Activated naive CD4-positive, alpha-beta T cell treated with anti-CD3 and anti-CD28 coated beads, Interleukin-2, amount 50 U/mL, for 16 hours (primary cell): ENCODE measurements around the gene KCNK5.

Source experiments
- DNase-seq: peaks from one replicate; pipeline ENCODE4 v3.0.0-alpha.2; 2020

KCNK5 gene

GRCh38 chr6:39214846-39215639 is 14.2 kb downstream of the KCNK5 start:
- no peak for DNase-seq

GRCh38 chr6:39214120-39214813 is 15.0 kb downstream of the KCNK5 start:
- DNase-seq, result no peak

DNA sequence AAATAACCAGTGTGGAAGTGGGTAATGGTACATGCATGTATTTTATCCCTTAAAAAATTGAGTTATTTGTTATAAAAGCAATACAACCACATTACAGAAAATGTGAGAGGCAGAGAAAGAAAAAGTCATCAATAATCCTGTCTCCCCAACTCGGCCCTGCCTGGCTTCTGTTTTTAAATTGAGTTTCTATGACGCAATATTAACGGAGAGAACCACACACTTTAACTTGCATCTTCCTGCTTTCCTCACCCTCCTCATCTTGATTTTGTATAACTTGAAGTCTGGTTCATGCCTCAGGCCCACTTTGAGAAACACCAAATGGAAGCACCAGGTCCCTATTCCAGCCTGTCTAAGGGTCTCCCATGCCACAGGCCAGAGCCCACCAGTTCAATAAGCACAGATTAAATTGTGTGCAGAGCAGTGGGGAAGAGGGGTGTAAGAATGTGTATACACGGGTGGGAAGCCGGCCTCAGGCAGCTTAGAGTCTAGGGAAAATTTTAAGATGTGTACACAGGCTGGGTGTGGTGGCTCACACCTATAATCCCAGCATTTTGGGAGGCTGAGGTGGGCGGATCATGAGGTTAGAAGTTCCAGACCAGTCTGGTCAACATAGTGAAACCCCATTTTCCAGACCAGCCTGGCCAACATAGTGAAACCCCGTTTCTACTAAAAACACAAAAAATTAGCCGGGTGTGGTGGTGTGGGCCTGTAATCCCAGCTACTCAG is 15.9 kb downstream of the KCNK5 start:
- DNase-seq, result no peak

- no peak for DNase-seq
Observed at GRCh38 chr6:39211183-39211582, 18.1 kb downstream of the KCNK5 start.

- DNase-seq, result no peak
Observed at GRCh38 chr6:39210450-39210849, 18.8 kb downstream of the KCNK5 start.

GRCh38 chr6:39209911-39210310 is 19.4 kb downstream of the KCNK5 start:
- DNase-seq, result no peak

DNA sequence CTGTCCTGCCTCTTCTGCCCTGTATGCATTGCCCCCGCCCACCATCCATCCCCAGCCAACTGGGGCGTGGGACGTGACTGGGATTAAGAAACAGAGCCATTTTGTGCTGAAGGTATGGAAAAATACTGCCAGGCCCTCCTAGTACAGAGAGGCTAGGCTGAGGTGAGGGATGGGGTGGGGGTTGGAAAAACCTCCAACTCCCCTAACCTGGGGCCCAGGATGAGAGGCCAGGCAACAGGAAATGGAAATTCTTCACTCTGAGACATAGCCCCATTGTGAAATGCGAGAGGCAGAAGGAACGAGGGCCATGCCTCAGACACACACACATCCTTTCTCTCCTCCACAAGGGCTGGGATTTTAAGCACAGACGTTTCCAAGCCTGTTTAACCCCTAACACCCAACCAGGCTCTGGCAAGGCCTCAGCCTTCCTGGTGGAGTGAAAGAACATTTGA is 19.9 kb downstream of the KCNK5 start:
- no peak for DNase-seq

- DNase-seq, result no peak
Observed at GRCh38 chr6:39208223-39208739, 21.0 kb downstream of the KCNK5 start.

DNA sequence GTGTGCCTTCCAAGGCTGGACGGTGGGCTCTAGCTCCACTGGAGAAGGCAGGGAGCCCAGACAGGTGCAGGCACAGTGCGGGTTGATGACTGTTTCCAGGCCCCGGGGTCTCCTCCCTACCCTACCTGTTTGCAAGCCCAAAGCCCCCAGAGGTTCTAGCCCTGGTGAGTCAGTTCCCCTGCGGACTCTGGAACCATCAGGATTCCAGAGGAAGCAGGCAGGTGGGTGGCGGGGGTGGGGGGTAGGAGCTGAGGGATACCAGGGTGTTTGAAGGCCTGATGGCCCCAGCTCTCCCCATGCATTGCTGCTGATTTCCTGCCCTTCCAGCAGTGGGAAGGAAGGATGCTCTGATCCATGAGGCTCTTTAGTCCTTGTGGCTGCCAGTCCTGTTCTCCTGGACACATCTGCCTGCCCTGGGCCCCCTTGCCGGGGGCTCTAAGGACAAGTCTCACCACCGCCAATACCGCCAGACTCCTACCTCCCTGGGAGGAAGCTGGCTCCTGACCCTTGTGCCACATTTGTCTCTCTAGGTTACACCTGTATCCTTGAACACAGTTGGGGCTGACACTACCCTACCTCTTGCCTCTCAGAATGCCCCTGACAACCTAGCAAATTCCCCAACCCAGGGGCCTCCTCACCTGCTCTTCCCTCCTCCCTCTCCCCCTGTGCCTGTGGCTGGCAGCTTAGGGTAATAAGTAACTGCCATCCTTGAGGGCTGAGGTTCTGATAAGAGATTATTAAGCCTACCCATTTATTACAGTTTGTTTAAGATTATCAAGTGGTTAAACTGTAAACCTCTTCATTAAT is 21.7 kb downstream of the KCNK5 start:
- DNase-seq, result no peak

DNA sequence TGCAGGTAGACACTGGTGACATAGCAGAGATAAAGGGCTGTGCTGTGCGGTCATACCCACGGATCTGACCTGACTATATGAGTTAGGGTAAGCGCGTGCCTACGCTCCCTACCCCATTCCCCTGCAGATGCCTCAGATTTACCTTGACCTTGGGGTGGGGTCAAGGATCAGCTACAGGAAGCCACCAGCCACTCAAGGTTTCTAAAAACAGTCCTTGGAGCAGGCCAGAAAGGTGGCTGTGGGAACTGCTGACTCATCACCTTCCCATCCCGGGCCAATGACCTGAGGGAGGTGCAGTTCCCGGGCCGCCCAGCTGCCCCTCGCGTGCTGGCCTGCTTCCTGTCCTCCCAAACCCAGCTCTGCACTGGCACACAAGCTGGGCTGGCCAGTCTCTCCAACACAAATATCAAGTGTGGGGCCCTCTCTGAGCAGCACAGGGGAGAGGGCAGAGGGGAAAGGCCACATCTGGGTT is 23.0 kb downstream of the KCNK5 start:
- no peak for DNase-seq

- no peak for DNase-seq
Observed at GRCh38 chr6:39204646-39205244, 24.5 kb downstream of the KCNK5 start.

DNA sequence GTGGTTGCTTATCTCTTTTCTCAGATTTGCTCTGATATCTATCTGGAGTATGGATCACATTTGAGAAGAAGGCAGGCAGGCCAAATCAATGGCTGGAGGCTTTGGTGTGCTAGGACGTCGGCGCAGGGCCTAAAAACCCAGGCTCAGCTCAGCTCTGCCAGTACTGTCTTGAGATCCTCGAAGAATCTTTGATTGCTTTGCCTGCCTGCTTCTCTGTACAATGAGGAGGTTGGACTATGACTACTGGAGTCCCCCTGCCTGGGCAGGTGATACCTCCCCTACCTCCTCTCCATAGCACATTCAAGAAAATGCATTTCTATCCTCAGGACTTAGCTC is 25.1 kb downstream of the KCNK5 start:
- no peak for DNase-seq

DNA sequence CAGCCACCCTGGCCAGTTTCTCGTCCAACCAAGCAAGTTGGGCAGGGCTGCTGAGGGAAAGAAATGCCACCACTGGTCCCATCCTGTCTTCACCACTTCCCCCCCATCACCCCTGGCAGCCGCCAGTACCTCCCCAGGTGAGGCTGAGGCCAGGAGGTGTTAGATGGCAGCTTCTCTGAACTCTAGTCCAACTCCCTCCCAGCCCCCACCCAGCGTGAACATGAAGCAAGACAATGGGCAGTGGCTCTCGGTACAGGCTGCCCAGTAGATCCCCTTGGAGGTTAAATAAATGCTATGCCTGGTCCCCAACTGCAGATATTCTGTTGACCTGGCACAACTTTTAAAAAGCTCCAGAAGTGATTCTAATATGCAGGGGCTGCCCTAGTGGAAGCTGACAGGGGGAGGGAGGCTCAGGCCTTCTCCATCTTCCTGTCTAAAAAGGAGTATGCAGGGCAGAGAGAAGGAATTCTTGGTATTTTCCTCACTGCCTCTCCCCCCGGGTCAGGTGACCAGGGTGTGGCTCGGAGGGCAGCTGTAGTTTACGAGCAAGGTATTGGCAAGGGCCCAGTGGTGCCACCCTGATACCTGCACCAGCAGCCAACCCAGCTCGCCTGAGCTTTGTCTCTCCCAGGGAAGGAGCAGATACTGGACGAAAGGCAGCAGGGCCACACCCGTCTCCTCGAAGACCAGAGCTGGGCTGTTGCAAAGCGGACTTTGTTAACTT is 25.7 kb downstream of the KCNK5 start:
- no peak for DNase-seq

DNA sequence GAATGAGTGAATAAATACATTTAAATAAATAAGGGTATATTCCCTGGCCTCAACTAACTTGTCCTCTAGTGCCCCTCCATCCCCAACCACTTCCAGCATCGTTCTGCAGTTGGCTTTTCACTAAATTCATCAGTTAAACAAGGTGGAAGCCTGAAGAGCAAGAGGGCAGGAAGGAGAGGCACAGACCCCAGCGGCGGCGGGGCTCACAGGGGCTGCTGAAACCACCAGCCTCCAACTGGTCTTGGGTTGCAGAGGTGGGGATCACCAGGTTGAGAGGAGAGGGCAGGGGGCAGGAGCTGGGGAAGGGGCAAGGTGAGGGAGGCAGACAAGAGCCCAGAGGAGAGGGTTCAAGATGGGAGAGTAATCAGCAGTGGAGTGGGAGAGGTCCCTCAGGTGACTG is 27.1 kb downstream of the KCNK5 start:
- no peak for DNase-seq

DNA sequence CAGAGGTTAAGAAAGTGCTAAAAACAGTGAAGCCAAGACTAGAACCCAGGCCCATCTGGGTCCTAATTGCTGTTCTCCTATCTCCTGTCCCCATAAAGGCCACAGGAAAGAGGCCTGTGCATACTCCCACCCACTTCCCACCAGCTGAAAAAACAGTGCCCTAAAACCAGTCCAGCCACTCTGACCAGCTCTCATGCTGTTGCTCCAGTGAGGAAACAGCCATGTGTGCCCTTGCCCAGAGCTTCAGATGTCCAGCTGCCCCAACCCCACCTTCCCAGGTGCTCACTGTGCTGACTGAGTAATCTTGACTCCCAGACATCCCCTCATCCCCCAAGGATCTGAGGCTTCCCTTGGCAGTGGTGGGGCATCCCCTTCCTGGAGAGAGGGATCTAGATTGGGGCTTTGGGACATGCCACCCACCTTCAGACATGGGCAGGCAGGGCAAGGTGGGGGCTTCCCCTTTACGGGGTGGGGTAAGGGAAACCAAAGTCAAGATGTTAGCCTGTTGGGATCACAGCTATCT is 28.7 kb downstream of the KCNK5 start:
- DNase-seq, result no peak

GRCh38 chr6:39199976-39200375 is 29.3 kb downstream of the KCNK5 start:
- no peak for DNase-seq

DNA sequence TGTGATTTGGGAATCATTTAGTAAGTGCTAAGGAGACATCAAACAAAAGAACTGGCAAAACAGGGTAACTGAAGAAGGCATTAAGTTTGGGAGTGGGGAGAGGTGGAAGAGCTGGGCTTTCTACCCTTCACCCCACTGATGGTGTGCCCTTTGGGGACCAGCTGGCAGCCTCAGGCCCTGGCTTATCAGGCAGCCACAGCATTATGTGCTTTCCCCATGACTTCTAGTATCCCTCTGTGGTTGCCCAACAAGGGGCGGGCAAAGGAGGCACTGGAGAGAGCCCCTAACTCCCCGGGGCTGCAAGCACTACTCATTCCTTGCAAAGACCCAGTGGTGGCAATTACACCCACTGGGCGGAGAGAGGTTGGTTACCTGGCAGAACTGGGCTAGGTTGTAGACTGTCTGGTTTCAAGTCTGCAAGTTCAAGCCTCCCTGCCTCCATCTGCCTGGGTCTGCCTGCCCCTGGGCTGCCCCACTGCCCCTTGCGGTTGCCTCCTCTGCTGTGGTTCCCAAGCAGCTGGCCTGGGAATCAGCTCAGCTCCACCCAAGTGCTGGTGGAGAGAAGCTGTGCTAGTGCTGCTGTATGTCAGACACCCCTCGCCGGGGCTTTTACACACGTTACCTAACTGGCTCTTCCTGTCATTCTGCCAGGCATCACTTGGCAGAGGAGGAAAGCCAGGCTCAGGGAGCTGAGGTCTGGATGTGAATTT is 29.9 kb downstream of the KCNK5 start:
- DNase-seq, result no peak

DNA sequence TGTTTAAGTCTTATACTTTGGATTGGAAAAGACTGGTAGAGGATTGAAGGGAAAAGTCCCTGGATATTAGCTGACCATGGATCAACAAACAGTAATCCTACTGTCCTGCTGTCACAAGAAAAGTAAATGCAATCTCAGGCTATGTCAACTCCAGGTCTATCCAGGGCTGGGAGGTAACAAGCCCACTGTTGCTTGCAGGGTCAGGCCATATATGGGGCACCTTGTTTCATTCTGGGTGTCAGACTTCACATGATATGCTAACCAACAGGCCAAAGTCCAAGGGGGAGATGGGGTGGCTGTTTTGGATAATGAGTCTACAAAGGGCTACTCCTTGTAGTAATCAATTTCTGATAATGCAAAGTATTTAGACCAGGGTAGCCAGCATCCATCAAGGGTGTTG is 30.7 kb downstream of the KCNK5 start:
- no peak for DNase-seq

DNA sequence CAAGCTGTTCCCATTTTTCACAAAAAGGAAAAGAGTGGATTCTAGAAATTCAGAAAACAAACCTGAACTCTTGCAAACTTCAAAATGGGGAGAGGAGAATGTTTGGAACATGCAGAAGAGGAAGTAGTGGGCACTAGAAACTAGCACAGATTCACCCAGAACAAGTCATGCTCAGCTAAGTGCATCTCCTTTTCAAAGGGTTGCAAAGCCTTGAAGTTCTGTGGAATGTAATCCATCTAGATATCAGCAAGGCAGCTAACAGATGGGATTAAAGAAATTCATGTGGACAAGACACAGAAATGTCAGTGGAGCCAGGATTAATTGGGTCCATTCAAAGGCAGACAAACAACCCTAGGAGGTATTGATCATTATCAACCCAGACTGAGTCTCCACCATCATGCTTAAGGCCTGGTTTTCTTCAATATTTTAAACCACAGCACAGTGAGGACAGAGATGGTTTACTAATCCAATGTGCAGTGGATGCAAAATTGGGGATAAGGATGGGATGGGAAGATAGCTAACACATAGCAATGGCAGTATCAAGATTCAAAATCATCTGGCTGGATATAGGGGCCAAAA is 31.3 kb downstream of the KCNK5 start:
- DNase-seq, result no peak

DNA sequence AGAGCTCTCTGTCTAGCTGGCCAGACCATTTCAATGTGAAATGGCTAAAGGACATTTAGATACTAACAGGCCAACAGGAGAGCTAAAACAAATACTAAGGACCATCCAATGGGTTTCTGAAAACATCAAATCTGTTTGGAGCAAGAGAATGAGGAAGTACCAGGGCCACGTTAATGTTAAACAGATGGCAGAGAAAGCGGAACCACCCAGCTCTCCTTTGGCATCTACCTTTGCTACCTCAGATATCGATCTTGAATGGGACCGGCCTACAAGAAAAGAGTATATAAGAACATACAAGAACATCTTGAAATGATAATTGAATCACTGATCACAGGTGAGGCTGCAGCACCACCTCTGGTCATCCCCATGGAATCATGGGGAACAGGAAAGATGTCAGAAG is 31.8 kb downstream of the KCNK5 start:
- no peak for DNase-seq
